OCI-LY7 (cell line): ENCODE results near the gene SERPINA6.

Experiments
- EZH2phosphoT487 ChIP-seq: fragments of 200-600 bp; sonication (generic); IDR thresholded peaks from 2 replicates; pipeline ENCODE4 v1.6.1; 2018; ENCODE audit warnings: low read depth, borderline replicate concordance, mild to moderate bottlenecking, mixed run types, antibody characterized with exemption, low read length, moderate library complexity, mixed read lengths
- TF ChIP-seq, protein P1 (sequence below): fragments of 200-600 bp; sonication (generic); conservative IDR thresholded peaks from 2 replicates; pipeline ENCODE4 v1.5.1; 2014; ENCODE audit warnings: mild to moderate bottlenecking, antibody characterized with exemption, low read length, moderate library complexity, mixed read lengths

DNA sequence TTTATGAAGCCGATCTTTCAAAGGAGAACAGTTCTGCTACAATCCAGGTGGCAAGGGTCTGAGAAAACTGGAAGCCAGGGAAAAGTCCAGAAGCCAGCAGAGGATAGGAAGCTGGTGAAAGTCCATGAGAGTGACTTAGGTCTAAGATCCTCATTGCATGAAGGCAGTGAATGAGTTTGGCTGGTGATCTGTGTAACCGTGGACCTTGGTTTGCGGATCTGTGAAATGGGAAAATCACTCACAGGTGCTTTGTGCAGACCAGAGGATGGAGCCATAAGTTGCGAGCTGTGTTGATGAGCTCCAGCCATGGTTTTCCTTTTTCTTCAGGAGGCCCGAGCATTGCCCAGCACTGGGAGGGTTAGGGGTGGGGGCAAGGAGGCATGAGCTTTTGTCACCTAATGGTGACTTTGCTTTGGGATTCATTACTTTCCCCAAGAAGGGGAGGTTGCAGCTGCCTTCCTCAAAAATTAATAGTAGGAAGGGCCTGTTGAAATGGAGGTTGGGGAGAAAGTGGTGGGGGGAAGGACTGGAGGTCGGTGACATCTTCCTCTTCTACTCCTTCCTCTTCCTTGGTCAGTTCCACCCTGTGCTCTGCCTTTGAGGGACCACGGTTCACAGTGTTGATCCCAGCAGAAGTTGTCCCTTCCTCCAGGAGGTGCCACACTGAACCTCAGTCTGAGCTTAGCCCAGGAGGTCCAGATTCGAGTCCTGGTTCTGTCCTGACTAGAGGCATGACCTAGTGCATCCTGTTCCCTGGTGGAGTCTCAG lies 20.3 kb upstream of the SERPINA6 start:
- TF ChIP-seq, protein P1, sequence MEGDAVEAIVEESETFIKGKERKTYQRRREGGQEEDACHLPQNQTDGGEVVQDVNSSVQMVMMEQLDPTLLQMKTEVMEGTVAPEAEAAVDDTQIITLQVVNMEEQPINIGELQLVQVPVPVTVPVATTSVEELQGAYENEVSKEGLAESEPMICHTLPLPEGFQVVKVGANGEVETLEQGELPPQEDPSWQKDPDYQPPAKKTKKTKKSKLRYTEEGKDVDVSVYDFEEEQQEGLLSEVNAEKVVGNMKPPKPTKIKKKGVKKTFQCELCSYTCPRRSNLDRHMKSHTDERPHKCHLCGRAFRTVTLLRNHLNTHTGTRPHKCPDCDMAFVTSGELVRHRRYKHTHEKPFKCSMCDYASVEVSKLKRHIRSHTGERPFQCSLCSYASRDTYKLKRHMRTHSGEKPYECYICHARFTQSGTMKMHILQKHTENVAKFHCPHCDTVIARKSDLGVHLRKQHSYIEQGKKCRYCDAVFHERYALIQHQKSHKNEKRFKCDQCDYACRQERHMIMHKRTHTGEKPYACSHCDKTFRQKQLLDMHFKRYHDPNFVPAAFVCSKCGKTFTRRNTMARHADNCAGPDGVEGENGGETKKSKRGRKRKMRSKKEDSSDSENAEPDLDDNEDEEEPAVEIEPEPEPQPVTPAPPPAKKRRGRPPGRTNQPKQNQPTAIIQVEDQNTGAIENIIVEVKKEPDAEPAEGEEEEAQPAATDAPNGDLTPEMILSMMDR: no peak
- TF ChIP-seq EZH2phosphoT487: no peak
